GM20431 (cell line): ENCODE results near the gene CYFIP1.

Source experiments
- in situ Hi-C: fragments of 300-500 bp; cut with MseI, MboI; formaldehyde crosslinking; loops from one replicate; pipeline ENCODE4 v1.15.0; 2020; ENCODE audit warnings: low sequenced_read_pairs; ENCODE audit not compliant: unreplicated experiment

Gene CYFIP1

GRCh38 chr15:22925875-22926274 is 54.3 kb downstream of the CYFIP1 start:
- in situ Hi-C loops = no loop called here

- in situ Hi-C loops = no loop called here
Measured at GRCh38 chr15:22922003-22922402, 58.2 kb downstream of the CYFIP1 start.

- in situ Hi-C loops = no loop called here
Measured at GRCh38 chr15:22919171-22919570, 61.0 kb downstream of the CYFIP1 start.

GRCh38 chr15:22918596-22919140 is 61.5 kb downstream of the CYFIP1 start:
- in situ Hi-C loops = no loop called here

- in situ Hi-C loops = no loop called here
Measured at GRCh38 chr15:22918056-22918455, 62.1 kb downstream of the CYFIP1 start.

GRCh38 chr15:22917556-22917955 is 62.6 kb downstream of the CYFIP1 start:
- in situ Hi-C loops = no loop called here

GRCh38 chr15:22916606-22917350 is 63.4 kb downstream of the CYFIP1 start:
- in situ Hi-C loops = no loop called here

GRCh38 chr15:22915866-22916515 is 64.2 kb downstream of the CYFIP1 start:
- in situ Hi-C loops = no loop called here

- in situ Hi-C loops = no loop called here
Measured at GRCh38 chr15:22913646-22914380, 66.4 kb downstream of the CYFIP1 start.

GRCh38 chr15:22912256-22912655 is 67.9 kb downstream of the CYFIP1 start:
- in situ Hi-C loops = no loop called here

GRCh38 chr15:22911306-22911705 is 68.9 kb downstream of the CYFIP1 start:
- in situ Hi-C loops = no loop called here

GRCh38 chr15:22908830-22909229 is 71.3 kb downstream of the CYFIP1 start:
- in situ Hi-C loops = no loop called here

GRCh38 chr15:22907161-22907950 is 72.8 kb downstream of the CYFIP1 start:
- in situ Hi-C loops = no loop called here

- in situ Hi-C loops = no loop called here
Measured at GRCh38 chr15:22904736-22905135, 75.4 kb downstream of the CYFIP1 start.

- in situ Hi-C loops = no loop called here
Measured at GRCh38 chr15:22903961-22904534, 76.1 kb downstream of the CYFIP1 start.

- in situ Hi-C loops = no loop called here
Measured at GRCh38 chr15:22903427-22903826, 76.7 kb downstream of the CYFIP1 start.

- in situ Hi-C loops = no loop called here
Measured at GRCh38 chr15:22902981-22903380, 77.2 kb downstream of the CYFIP1 start.

GRCh38 chr15:22902578-22902977 is 77.6 kb downstream of the CYFIP1 start:
- in situ Hi-C loops = no loop called here

GRCh38 chr15:22902046-22902445 is 78.1 kb downstream of the CYFIP1 start:
- in situ Hi-C loops = no loop called here
